ENCODE data around the gene ZC3H11A. TPM values are rescaled to one million over a fixed set of nuclear protein-coding genes. Genes with fewer than 3 reads are reported as not detected.
A peak's percentile ranks its signal among the peaks of the same experiment; 100 is the strongest.

ZC3H11A gene
- total and polyA plus RNA-seq, 5 donors from 2014 or later: 34.4 to 78.1 (median 42.7) TPM

GRCh38 chr1:203771901-203772301 lies 23.5 kb upstream of the ZC3H11A start:
- no peaks in the 10 kb centered on the region for H3K27me3 ChIP-seq (ENCODE audit: control insufficient read depth, insufficient read depth, low read length)
- H3K4me3 ChIP-seq (ENCODE audit: low read depth, low read length): no peak overlapping the region
- H3K4me1 ChIP-seq (ENCODE audit: control insufficient read depth, insufficient read depth, low read length, poor library complexity, severe bottlenecking): peaks cover 26% of the 10 kb centered on the region
- Mint-ChIP-seq H3K27me3 (no peaks in the 10 kb centered on the region), H3K4me3 (no peak overlapping the region), H3K27ac (peak overlapping the region; percentile 38 to 98 (median 75)), H3K36me3 (peaks cover 64% of the 10 kb centered on the region), H3K4me1 (peaks cover 22 to 69% (median 32%) of the 10 kb centered on the region in 4 donors), H3K9me3 (no peaks in the 10 kb centered on the region)
- H3K27ac ChIP-seq (ENCODE audit: insufficient read depth, low read length, poor library complexity, severe bottlenecking): no peak overlapping the region
- H3K36me3 ChIP-seq (ENCODE audit: control insufficient read depth, insufficient read depth, low read length): peaks cover 71% of the 10 kb centered on the region
- DNase-seq (no peak), ATAC-seq (ENCODE audit: low read depth in 2 of 2) (no peak)
- H3K9me3 ChIP-seq (ENCODE audit: control insufficient read depth in 2 of 2, low read length in 2 of 2): no peaks in the 10 kb centered on the region

GRCh38 chr1:203772836-203773235 lies 22.6 kb upstream of the ZC3H11A start:
- Mint-ChIP-seq H3K4me1 (peaks cover 22 to 63% (median 32%) of the 10 kb centered on the region in 4 donors), H3K27ac (peak overlapping the region in 1 of 3 donors; percentile 25)
- peaks cover 71% of the 10 kb centered on the region for H3K36me3 ChIP-seq (ENCODE audit: control insufficient read depth, insufficient read depth, low read length)

DNA sequence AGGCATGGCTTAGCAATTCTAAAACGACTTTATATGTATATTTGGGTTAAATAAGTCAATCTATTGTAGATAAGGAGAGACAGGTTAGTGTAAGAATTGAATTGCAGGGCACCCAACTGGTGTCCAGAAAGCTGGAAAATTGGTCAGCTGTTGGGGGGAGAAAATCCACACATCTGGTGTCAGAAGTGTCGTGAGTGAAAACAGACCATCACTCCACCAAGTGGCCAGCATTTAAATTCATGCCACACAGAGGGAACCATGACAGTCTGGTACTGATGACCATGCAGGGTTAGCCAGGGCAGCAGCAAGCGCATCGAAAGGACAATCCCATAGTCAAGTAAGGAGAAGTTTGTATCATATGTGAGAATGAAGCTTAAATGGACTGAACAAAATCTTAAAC lies 18.8 kb upstream of the ZC3H11A start:
- DNase-seq: no peak
- H3K4me3 ChIP-seq (ENCODE audit: low read depth, low read length): no peak overlapping the region
- no peaks in the 10 kb centered on the region for H3K27me3 ChIP-seq (ENCODE audit: control insufficient read depth, insufficient read depth, low read length)
- peaks cover 46% of the 10 kb centered on the region for H3K36me3 ChIP-seq (ENCODE audit: control insufficient read depth, insufficient read depth, low read length)
- H3K27ac Mint-ChIP-seq: peak overlapping the region; percentile 25 to 85 (median 67)
- no peak for ATAC-seq (ENCODE audit: low read depth in 2 of 2)
- H3K4me1 ChIP-seq (ENCODE audit: control insufficient read depth, insufficient read depth, low read length, poor library complexity, severe bottlenecking): no peaks in the 10 kb centered on the region
- H3K4me1 Mint-ChIP-seq: peaks cover 7 to 33% (median 13%) of the 10 kb centered on the region in 4 donors
- peaks cover 39% of the 10 kb centered on the region for H3K36me3 Mint-ChIP-seq
- no peak overlapping the region for H3K4me3 Mint-ChIP-seq
- no peaks in the 10 kb centered on the region for H3K27me3 Mint-ChIP-seq
- no peak overlapping the region for H3K27ac ChIP-seq (ENCODE audit: insufficient read depth, low read length, poor library complexity, severe bottlenecking)
- H3K9me3 Mint-ChIP-seq: no peaks in the 10 kb centered on the region
- H3K9me3 ChIP-seq (ENCODE audit: control insufficient read depth in 2 of 2, low read length in 2 of 2): no peaks in the 10 kb centered on the region

More at GRCh38 chr1:203772836-203773235, 22.6 kb upstream of the ZC3H11A start:
- ATAC-seq (ENCODE audit: low read depth in 2 of 2) (no peak), DNase-seq (no peak)
- Histone ChIP-seq H3K4me1 (ENCODE audit: control insufficient read depth, insufficient read depth, low read length, poor library complexity, severe bottlenecking) (peaks cover 16% of the 10 kb centered on the region), H3K9me3 (ENCODE audit: control insufficient read depth in 2 of 2, low read length in 2 of 2) (no peaks in the 10 kb centered on the region), H3K27ac (ENCODE audit: insufficient read depth, low read length, poor library complexity, severe bottlenecking) (no peak overlapping the region), H3K4me3 (ENCODE audit: low read depth, low read length) (no peak overlapping the region), H3K27me3 (ENCODE audit: control insufficient read depth, insufficient read depth, low read length) (no peaks in the 10 kb centered on the region)
- no peak overlapping the region for H3K4me3 Mint-ChIP-seq
- H3K36me3 Mint-ChIP-seq: peaks cover 64% of the 10 kb centered on the region
- H3K27me3 Mint-ChIP-seq: no peaks in the 10 kb centered on the region
- H3K9me3 Mint-ChIP-seq: no peaks in the 10 kb centered on the region

GRCh38 chr1:203777596-203777995 lies 17.8 kb upstream of the ZC3H11A start:
- H3K36me3 Mint-ChIP-seq: peaks cover 39% of the 10 kb centered on the region
- H3K9me3 ChIP-seq (ENCODE audit: control insufficient read depth in 2 of 2, low read length in 2 of 2): no peaks in the 10 kb centered on the region

DNA sequence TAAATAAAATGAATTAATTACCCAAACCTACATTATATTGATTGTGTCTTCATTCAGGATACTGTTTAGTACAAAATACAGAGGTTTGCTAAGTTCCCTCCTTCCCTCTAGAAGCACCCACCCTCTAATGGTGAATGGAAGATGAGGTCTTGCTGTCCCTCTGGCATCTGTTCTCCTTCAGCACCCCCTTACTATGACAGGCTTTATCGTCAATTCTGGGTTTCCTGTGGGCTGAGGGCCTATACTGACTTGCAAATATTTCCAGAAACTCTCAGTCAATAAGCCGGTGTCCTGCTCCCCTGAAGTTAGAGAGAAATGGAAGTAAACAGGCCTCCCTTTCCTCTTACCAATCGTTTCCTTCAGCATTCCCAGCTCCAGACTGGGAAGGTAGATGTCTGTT lies 17.3 kb upstream of the ZC3H11A start:
- H3K4me3 Mint-ChIP-seq: no peak overlapping the region
- peaks cover 32% of the 10 kb centered on the region for H3K36me3 ChIP-seq (ENCODE audit: control insufficient read depth, insufficient read depth, low read length)
- no peaks in the 10 kb centered on the region for H3K27me3 ChIP-seq (ENCODE audit: control insufficient read depth, insufficient read depth, low read length)
- peak overlapping the region in 1 of 3 donors; percentile 81 for H3K27ac Mint-ChIP-seq
- H3K27ac ChIP-seq (ENCODE audit: insufficient read depth, low read length, poor library complexity, severe bottlenecking): no peak overlapping the region
- H3K9me3 ChIP-seq (ENCODE audit: control insufficient read depth in 2 of 2, low read length in 2 of 2): no peaks in the 10 kb centered on the region
- no peaks in the 10 kb centered on the region for H3K27me3 Mint-ChIP-seq
- peaks cover 36% of the 10 kb centered on the region for H3K36me3 Mint-ChIP-seq
- H3K4me1 ChIP-seq (ENCODE audit: control insufficient read depth, insufficient read depth, low read length, poor library complexity, severe bottlenecking): no peaks in the 10 kb centered on the region
- peaks cover 7 to 22% (median 13%) of the 10 kb centered on the region in 4 donors for H3K4me1 Mint-ChIP-seq
- DNase-seq (no peak), ATAC-seq (ENCODE audit: low read depth in 2 of 2) (no peak)
- H3K4me3 ChIP-seq (ENCODE audit: low read depth, low read length): no peak overlapping the region
- no peaks in the 10 kb centered on the region for H3K9me3 Mint-ChIP-seq

More at GRCh38 chr1:203777596-203777995, 17.8 kb upstream of the ZC3H11A start:
- Mint-ChIP-seq H3K27ac (peak overlapping the region in 1 of 3 donors; percentile 62), H3K4me1 (peaks cover 7 to 27% (median 13%) of the 10 kb centered on the region in 4 donors), H3K9me3 (no peaks in the 10 kb centered on the region), H3K4me3 (no peak overlapping the region), H3K27me3 (no peaks in the 10 kb centered on the region)
- no peak overlapping the region for H3K27ac ChIP-seq (ENCODE audit: insufficient read depth, low read length, poor library complexity, severe bottlenecking)
- no peaks in the 10 kb centered on the region for H3K4me1 ChIP-seq (ENCODE audit: control insufficient read depth, insufficient read depth, low read length, poor library complexity, severe bottlenecking)
- H3K4me3 ChIP-seq (ENCODE audit: low read depth, low read length): no peak overlapping the region
- no peaks in the 10 kb centered on the region for H3K27me3 ChIP-seq (ENCODE audit: control insufficient read depth, insufficient read depth, low read length)
- peaks cover 38% of the 10 kb centered on the region for H3K36me3 ChIP-seq (ENCODE audit: control insufficient read depth, insufficient read depth, low read length)
- no peak for ATAC-seq (ENCODE audit: low read depth in 2 of 2)
- no peak for DNase-seq

- H3K9me3 Mint-ChIP-seq: no peaks in the 10 kb centered on the region
- no peak overlapping the region for H3K4me3 Mint-ChIP-seq
- H3K27me3 ChIP-seq (ENCODE audit: control insufficient read depth, insufficient read depth, low read length): no peaks in the 10 kb centered on the region
- H3K27me3 Mint-ChIP-seq: no peaks in the 10 kb centered on the region
- no peak for ATAC-seq (ENCODE audit: low read depth in 2 of 2)
- H3K4me1 ChIP-seq (ENCODE audit: control insufficient read depth, insufficient read depth, low read length, poor library complexity, severe bottlenecking): no peaks in the 10 kb centered on the region
- peaks cover 32% of the 10 kb centered on the region for H3K36me3 Mint-ChIP-seq
- DNase-seq: no peak
- peak overlapping the region in 2 of 3 donors; percentile 20 to 81 for H3K27ac Mint-ChIP-seq
- H3K4me3 ChIP-seq (ENCODE audit: low read depth, low read length): no peak overlapping the region
- H3K27ac ChIP-seq (ENCODE audit: insufficient read depth, low read length, poor library complexity, severe bottlenecking): no peak overlapping the region
- H3K9me3 ChIP-seq (ENCODE audit: control insufficient read depth in 2 of 2, low read length in 2 of 2): no peaks in the 10 kb centered on the region
- peaks cover 26% of the 10 kb centered on the region for H3K36me3 ChIP-seq (ENCODE audit: control insufficient read depth, insufficient read depth, low read length)
- H3K4me1 Mint-ChIP-seq: peaks cover 5 to 20% (median 13%) of the 10 kb centered on the region in 4 donors
These were observed 16.6 kb upstream of the ZC3H11A start for GRCh38 chr1:203778789-203779188.

- H3K4me3 ChIP-seq (ENCODE audit: low read depth, low read length): no peak overlapping the region
- Mint-ChIP-seq H3K27ac (peak overlapping the region in 1 of 3 donors; percentile 33), H3K36me3 (peaks cover 10% of the 10 kb centered on the region), H3K27me3 (no peaks in the 10 kb centered on the region), H3K4me3 (no peak overlapping the region), H3K9me3 (peaks cover 0 to 2% (median 0%) of the 10 kb centered on the region in 7 donors), H3K4me1 (peaks cover 0 to 7% (median 0%) of the 10 kb centered on the region in 4 donors)
- H3K27me3 ChIP-seq (ENCODE audit: control insufficient read depth, insufficient read depth, low read length): no peaks in the 10 kb centered on the region
- no peaks in the 10 kb centered on the region for H3K4me1 ChIP-seq (ENCODE audit: control insufficient read depth, insufficient read depth, low read length, poor library complexity, severe bottlenecking)
- DNase-seq (no peak), ATAC-seq (ENCODE audit: low read depth in 2 of 2) (no peak)
- H3K36me3 ChIP-seq (ENCODE audit: control insufficient read depth, insufficient read depth, low read length): no peaks in the 10 kb centered on the region
- H3K9me3 ChIP-seq (ENCODE audit: control insufficient read depth in 2 of 2, low read length in 2 of 2): no peaks in the 10 kb centered on the region
- no peak overlapping the region for H3K27ac ChIP-seq (ENCODE audit: insufficient read depth, low read length, poor library complexity, severe bottlenecking)
These were observed 13.5 kb upstream of the ZC3H11A start for GRCh38 chr1:203781962-203782361.

- peaks cover 0 to 2% (median 0%) of the 10 kb centered on the region in 7 donors for H3K9me3 Mint-ChIP-seq
- peaks cover 5% of the 10 kb centered on the region for H3K4me1 ChIP-seq (ENCODE audit: control insufficient read depth, insufficient read depth, low read length, poor library complexity, severe bottlenecking)
- no peaks in the 10 kb centered on the region for H3K27me3 ChIP-seq (ENCODE audit: control insufficient read depth, insufficient read depth, low read length)
- no peak overlapping the region for H3K27ac Mint-ChIP-seq
- peak overlapping the region in 1 of 4 donors; percentile 7 for H3K4me3 Mint-ChIP-seq
- H3K4me1 Mint-ChIP-seq: peaks cover under 1 to 4% (median 3%) of the 10 kb centered on the region in 4 donors
- ATAC-seq (ENCODE audit: low read depth in 2 of 2) (no peak), DNase-seq (no peak)
- no peaks in the 10 kb centered on the region for H3K36me3 ChIP-seq (ENCODE audit: control insufficient read depth, insufficient read depth, low read length)
- peaks cover 7% of the 10 kb centered on the region for H3K36me3 Mint-ChIP-seq
- no peak overlapping the region for H3K4me3 ChIP-seq (ENCODE audit: low read depth, low read length)
- no peaks in the 10 kb centered on the region for H3K9me3 ChIP-seq (ENCODE audit: control insufficient read depth in 2 of 2, low read length in 2 of 2)
- H3K27ac ChIP-seq (ENCODE audit: insufficient read depth, low read length, poor library complexity, severe bottlenecking): no peak overlapping the region
- no peaks in the 10 kb centered on the region for H3K27me3 Mint-ChIP-seq
These were observed 5.5 kb upstream of the ZC3H11A start for GRCh38 chr1:203789966-203790365.
